HG03565 (cell line): ENCODE data around the gene PPP2R3C.
"Not testable (repeated sequence)": the region's sequence is repeated elsewhere in the genome, so short reads cannot be mapped to it uniquely, and the experiment has no call there.

Source experiments
- ATAC-seq: cut with Tn5 transposase; IDR thresholded peaks from one replicate; pipeline ENCODE4 v1.9.1; 2021; ENCODE audit warnings: mild to moderate bottlenecking, moderate library complexity; ENCODE audit not compliant: unreplicated experiment

Gene PPP2R3C

DNA sequence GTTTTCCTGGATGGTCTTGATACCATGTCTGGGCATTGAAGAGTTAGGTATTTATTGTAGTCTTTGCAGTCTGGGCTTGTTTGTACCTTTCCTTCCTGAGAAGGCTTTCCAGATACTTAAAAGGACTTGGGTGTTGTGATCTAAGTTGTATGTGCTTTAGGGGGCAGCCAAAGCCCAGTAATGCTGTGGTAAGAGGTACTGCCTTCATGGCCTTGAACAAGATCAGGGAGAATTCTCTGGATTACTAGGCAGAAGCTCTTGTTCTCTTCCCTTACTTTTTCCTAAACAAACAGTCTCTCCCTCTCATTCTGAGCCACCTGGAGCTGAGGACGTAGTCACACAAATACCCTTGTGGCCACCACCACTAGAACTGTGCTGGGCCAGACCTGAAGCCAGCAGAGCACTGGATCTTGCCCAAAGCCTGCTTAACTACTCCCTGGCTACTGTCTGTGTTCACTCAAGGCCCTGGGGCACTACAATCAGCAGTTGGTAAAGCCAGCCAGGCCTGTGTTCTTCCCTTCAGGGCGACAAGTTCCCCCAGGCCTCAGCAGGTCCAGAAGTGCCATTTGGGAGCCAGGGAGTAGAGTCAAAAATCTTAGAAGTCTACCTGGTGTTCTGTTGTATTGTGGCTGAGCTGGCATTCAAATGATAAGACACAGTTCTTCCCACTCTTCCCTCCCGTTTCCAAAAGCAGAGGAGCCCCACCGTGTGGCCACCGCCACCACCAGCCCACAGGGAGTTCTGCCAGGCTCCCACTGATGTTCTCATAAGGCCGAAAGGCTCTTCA lies 11.9 kb upstream of the PPP2R3C start:
- no peak for ATAC-seq

DNA sequence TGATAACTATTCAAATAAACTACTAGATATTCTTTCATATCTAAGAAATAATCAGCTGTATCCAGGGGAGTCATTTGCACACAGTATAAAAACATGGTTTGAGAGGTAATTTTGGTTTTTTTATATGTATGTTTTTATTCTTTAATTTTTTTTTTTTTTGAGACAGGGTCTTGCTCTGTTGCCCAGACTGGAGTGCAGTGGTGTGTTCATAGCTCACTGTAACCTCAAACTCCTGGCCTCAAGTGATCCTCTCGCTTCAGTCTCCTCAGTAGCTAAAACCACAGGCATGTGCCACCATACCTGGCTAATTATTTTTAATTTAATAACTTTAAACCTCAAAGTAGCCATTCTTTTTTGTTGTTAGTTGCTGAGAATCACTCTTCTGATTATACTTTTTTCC lies 2.3 kb upstream of the PPP2R3C start:
- no peak for ATAC-seq

DNA sequence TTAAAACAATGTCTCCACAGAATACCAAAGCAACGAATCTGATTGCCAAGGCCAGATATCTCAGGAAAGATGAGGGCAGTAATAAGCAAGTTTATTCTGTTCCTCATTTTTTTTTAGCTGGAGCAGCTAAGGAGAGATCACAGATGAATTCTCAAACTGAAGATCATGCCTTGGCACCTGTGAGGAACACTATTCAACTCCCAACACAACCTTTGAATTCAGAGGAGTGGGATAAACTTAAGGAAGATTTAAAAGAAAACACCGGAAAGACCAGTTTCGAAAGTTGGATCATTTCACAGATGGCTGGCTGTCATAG lies 1.6 kb upstream of the PPP2R3C start:
- no peak for ATAC-seq

DNA sequence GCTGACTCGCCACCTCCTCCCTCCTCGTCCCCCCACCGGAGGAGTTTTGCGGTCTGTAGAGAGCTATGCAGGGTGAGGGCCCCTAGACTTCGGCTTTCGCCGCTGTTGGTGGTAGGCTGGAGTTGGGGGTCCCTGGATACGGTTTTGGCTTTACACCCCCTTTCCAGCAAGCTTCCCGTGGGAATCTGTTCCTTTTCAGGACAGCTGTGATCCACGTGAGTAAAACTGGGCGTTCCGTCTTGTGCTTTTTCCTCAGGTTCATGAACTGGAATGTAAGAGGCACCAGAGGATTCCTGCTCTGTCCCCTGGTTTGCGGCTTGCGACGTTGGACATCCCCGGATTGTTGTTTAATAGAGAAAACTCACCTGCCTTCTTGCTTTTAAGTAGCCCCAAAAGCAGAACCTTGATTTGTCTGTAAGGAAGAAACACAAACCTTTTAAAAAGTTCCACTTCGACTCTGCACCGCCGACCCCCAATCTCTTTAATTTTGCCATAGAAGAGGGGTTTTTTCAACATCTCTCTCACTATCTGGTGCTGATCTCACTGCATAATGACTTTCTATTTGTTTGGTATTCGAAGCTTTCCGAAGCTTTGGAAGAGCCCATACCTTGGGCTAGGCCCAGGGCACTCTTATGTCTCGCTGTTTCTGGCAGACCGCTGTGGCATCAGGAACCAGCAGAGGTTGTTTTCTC lies 1.1 kb upstream of the PPP2R3C start:
- ATAC-seq, result no peak

DNA sequence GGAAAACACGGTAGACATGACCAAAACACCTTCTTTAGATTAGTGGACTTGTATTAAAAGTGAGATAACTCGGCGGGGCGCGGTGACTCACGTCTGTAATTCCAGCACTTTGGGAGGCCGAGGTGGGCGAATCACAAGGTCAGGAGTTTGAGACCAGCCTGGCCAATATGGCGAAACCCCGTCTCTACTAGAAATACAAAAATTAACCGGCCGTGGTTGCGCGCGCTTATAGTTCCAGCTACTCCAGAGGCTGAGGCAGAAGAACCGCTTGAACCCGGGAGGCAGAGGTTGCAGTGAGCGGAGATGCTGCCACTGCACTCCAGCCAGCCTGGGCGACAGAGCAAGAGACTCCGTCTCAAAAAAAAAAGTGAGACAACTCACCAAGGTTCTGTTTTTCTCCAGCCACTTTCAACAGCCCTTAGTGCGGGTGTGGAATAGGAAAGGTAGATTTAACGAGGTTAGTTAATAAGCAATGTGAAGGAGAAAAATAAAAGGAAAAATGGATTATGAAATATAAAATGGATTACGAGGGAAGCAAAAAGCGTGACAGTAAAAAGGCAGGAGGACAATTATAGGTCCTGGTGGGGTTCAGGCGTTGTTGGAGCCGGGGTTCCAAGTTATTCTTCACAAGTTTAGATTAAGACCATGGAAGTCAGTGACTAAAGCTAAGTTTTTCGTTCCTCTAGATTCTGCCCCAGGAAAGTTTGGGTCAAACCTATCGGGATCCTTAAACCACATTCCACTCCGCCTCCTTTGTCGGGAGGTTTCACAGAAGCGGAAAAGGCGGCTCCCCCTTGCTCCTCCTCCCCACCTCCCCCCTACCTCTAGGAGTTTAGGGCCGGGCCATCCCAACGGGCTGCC lies 534 bp downstream of the PPP2R3C start:
- ATAC-seq, result no peak

DNA sequence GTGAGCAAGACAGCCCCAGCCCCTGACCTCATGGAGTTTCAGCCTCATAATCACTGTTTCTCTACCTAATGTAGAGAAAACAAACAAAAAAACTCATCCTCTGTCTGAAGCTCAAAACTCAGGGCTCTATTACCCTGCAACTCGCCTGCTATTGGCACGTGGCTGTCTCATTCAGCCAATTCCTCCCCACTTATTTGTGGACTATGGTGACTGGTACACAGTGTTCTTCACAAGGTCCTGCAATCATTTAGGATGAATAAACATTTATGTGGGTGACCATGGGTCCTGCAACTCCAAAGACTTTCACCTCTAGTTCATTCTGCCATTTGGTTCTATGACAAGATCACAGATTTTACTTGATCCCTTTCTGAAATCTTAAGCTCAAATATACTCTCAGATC lies 4.7 kb downstream of the PPP2R3C start:
- ATAC-seq, result no peak

DNA sequence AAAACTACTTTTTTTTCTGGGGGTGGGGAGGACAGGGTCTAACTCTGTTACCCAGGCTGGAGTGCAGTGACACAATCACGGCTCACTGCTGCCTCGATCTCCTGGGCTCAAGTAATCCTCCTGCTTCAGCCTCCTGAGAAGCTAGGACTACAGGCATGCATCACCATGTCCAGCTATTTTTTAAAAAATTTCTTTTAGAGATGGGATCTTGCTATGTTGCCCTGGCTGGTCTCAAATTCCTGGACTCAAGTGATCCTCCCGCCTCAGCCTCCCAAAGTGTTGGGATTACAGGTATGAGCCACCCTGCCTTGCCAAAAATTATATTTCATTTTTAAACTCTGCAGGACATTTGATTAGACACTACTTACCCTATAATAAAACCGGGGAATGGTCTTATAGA lies 5.5 kb downstream of the PPP2R3C start:
- no peak for ATAC-seq

DNA sequence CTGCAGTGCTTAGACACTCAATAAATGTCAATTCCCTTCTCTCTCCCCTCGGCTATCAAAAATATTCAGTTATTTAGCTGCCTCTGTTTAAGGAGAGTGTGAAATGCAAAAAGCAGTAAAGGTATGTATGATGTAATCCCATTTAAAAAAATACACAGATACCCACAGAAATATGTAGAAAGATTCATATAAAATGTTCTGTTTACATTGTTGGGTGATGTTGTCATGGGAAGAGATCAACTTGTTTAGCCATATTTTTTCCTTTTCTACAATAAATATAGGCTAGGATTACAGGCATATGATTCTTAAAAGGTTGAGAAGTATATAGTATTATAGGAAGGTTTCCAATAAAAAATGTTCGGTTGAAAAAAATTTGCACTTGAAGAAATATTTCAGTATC lies 7.8 kb downstream of the PPP2R3C start:
- no peak for ATAC-seq

DNA sequence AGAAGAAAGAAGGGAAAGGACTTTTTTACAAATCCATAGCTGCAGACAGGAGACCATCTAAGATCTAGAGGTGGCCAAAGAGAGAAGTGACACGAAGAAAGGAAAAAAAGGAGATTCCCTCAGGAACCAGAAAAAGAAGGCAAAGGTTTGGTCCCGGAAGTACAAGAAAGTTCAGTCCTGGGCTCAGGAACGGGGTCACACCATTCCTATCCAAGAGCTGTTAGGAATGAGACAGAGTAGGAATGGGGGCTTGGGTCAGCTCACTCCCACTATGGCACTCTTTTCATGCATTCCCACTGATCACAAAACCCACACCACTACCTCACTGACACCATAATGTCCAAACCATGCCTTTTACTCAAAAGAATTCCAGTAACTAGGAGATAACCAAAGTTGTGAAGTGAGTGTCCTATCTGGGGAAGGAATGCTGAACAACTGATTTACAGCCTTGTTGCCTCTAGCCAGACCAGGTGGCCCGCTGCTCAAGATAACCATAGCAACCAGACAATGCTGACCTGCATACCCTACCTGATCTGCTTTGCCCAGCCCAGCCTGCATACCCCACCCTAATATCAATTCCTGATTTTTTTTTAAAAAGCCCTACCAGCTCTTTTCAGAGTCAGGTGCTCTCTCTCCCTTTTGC lies 8.4 kb downstream of the PPP2R3C start:
- ATAC-seq, result no peak

DNA sequence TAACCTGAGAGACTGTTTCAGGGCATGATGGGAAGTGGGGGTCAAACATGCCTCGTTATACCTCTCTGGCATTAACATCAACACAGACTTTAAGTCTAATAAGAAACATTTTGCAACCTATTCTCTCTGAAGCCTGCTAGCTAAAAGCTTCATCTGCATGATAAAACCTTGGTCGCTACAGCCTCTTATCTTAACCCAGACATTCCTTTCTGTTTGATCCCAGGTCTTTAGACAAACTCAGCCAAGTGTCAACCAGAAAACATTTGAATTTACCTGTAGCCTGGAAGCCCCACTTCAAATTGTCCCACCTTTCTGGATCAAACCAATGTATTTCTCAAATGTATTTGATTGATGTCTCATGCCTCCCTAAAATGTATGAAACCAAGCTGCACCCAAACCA lies 9.1 kb downstream of the PPP2R3C start:
- ATAC-seq, result no peak

DNA sequence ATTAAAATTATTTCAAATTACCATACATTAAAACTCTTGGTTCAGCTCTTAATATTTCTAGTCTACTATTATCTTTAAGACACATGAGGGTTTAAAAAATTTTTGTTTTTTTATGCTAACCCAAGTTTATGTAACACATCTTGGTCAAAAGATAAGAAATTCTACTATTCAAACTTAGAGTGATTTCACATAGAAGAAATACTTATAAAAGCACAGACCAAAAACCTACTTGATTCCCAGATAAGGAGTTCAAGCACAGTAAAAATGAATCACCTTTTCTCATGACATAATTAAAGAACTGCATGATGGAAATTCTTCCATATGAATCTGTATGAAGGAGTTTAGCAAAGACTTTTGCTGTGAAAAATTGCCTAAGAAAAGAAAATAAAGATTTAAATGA lies 13.9 kb downstream of the PPP2R3C start:
- no peak for ATAC-seq

DNA sequence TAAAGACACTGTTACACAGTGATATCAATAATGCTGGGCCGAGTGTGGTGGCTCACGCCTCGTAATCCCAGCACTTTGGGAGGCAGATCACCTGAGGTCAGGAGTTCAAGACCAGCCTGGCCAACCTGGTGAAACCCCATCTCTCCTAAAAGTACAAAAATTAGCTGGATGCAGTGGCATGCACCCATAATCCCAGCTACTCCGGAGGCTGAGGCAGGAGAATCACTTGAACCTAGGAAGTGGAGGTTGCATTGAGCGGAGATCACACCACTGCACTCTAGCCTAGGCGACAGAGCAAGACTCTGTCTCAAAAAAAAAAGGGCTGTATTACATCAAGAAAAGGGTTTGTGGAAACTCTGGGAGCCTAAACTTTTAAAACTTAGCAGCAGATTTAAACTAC lies 27.1 kb downstream of the PPP2R3C start:
- ATAC-seq, result not testable (repeated sequence)

DNA sequence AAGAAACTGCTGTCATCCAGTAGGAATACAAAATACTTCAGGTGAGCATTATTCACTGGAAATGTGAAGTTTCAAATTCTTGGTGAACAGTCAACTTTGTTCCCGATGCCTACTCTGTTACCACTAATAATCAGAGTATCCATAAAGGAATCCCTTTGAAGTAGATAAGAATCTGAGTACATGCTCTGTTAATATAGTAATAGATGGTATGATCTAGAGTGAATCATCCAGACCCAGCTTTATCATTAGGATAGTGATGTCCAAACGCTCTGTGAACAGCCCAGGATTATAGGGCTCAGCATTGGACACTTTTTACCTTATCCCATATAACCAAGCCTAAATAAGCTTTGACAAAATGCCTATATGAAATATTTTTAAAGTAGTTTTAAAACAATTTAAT lies 33.3 kb downstream of the PPP2R3C start:
- no peak for ATAC-seq

DNA sequence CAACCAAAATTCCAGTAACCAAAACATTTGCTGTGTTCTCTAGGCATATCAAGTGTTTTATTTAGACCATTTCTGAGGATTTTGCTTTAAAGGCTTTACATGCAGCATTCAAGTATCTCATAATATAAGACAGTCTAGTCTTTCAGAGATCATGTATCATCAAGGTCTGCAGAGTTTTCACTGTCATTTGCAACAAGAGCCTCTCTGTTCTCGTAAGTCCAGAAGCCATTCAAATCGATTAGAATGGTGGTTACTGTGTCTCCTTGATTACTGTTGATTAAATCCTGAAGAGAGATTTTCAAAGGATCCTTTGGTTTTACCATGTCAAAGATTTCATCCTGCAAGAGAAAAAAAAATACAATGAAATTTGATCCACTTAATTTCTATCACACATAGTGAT lies 36.3 kb downstream of the PPP2R3C start:
- no peak for ATAC-seq

DNA sequence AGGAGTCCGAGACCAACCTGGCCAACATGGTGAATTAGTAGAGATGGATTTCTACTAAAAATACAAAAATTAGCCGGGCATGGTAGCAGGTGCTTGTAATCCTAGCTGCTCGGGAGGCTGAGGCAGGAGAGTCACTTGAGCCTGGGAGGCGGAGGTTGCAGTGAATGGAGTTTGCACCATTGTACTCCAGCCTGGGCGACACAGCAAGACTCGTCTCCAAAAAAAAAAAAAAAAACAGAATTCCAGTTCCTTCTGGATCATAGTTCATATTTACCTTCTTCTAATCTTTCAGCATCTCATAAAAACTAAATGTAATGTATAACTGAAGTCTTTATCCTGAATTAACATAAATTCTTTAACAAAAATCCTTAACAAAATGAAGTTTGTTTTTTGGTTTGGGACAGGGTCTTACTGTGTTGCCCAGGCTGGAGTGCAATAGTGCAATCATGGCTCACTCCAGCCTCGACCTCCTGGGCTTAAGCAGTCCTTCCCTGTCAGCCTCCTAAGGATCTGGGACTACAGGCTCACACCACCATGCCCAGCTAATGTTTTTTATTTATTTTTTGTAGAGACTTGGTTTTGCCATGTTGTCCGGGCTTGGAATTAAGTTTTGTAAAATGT lies 38.1 kb downstream of the PPP2R3C start:
- ATAC-seq, result no peak

DNA sequence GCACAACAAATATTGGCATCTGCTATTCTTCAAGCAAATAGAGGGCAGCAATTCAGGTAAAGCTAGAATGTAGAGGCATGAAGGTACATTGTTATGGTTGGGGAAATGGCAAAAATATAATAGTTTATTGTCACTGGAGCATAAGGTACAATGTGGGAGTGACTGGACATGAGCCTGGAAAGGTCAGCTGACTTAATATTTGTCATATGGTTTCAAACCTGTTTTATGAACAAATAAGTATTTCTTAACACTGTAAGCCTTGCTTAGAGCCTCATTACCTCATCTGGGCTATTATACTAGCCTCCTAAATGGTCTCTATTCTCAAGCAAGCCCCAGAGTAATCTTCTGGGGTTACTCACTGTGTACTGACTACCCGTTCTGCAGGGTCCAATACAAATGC lies 42.0 kb downstream of the PPP2R3C start:
- no peak for ATAC-seq

DNA sequence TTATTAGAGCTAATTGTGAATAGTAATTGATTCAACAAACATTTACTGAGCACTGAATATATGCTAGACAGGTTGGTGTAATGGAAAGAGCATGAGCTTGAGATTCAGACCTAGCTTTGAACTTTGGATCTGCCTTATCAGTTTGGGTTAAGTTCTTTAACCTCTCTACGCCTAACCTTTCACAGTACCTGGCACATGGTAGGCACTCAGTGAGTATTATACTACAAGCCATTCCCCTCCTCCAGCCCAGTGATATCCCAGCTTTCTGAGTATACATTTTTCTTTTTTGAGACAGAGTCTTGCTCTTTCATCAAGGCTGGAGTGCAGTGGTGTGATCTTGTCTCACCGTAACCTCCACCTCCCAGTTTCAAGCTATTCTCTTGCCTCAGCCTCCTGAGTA lies 43.7 kb downstream of the PPP2R3C start:
- no peak for ATAC-seq

DNA sequence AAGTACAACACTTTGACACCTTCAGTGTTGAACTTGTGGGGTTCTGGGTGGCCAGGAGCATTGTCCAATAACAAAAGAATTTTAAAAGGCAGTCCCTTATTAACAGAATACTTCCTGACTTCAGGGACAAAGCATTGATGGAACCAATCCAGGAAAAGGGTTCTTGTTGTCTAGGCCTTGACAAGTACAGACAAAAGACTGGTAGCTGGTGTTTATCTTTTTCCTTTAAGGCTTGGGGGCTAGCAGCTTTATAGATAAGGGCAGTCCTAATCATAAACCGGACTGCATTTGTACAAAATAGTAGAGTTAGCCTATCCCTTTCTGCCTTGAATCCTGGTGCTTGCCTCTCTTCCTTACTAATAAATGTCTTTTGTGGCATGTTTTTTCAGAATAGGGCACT lies 48.3 kb downstream of the PPP2R3C start:
- no peak for ATAC-seq

DNA sequence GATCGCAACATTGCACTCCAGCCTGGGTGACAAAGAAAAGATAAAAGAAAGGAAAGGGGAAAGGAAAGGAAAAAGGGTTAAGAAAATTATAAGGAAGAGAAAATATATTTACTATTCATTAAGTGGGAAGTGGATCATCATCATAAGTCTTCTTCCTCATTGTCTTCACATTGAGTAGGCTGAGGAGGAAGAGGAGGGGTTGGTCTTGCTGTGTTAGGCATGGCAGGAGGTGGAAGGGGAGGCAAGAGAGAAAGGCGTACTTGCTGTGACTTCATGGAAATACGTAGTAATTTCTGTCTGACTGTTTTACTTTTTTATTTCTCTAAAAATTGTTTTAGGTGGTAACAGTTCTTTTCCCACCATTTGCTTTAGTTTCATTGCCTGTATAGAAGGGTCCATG lies 49.6 kb downstream of the PPP2R3C start:
- ATAC-seq, result no peak

DNA sequence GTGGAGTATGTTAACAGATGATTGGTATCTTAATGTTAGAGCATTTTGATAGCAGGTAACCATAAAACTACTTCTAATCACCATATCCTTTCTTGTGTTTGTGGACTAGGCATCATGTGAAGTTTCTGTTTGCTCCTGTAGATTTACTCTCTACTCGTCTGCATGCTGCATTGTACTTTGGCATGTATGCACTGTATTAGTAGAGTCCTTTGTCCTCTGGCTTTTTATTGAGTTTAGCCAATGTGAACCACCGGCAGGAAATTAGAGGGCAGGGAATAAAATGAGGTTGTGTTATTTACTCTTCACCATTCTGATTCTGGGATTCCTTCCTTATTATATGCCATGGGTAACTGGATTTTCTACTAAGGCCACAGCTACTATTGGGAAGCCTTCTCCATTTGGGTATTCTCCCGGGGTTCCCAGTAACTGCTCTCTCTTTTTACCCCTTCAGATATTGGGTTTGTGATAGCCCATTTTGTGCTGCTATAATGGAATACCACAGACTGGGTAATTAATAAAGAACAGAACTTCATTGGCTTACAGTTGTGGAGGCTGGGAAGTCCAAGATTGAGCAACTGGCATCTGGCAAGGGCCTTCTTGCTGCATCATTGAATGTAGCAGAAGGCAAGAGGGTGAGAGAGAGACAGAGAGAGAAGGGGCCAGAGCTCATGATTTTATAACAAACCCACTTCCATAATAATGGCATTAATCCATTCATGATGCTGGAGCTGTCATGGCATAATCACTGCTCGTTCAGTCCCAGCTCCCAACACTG lies 53.4 kb downstream of the PPP2R3C start:
- no peak for ATAC-seq
